NCI-H774 (cell line): ENCODE data around the gene KIF12.

ENCODE experiments used
- DNase-seq: peaks from one replicate; lab custom pipeline; 2025; lab: John Stamatoyannopoulos, UW

The KIF12 gene

GRCh38 chr9:114065304-114065703 lies 33.8 kb downstream of the KIF12 start:
- DNase-seq: no peak

GRCh38 chr9:114061830-114062474 lies 37.1 kb downstream of the KIF12 start:
- DNase-seq: no peak

GRCh38 chr9:114061292-114061691 lies 37.8 kb downstream of the KIF12 start:
- no peak for DNase-seq

- no peak for DNase-seq
These were observed 38.4 kb downstream of the KIF12 start for GRCh38 chr9:114060711-114061110.

GRCh38 chr9:114060070-114060469 lies 39.0 kb downstream of the KIF12 start:
- DNase-seq: no peak

- DNase-seq: no peak
These were observed 39.9 kb downstream of the KIF12 start for GRCh38 chr9:114059047-114059803.

- DNase-seq: no peak
These were observed 40.4 kb downstream of the KIF12 start for GRCh38 chr9:114058688-114059046.

- no peak for DNase-seq
These were observed 41.8 kb downstream of the KIF12 start for GRCh38 chr9:114057161-114057885.

- DNase-seq: no peak
These were observed 42.6 kb downstream of the KIF12 start for GRCh38 chr9:114056527-114056926.

GRCh38 chr9:114055894-114056293 lies 43.2 kb downstream of the KIF12 start:
- DNase-seq: no peak

GRCh38 chr9:114055061-114055460 lies 44.0 kb downstream of the KIF12 start:
- no peak for DNase-seq

- no peak for DNase-seq
These were observed 44.9 kb downstream of the KIF12 start for GRCh38 chr9:114054191-114054690.

GRCh38 chr9:114053246-114054005 lies 45.7 kb downstream of the KIF12 start:
- DNase-seq: no peak

GRCh38 chr9:114051706-114052105 lies 47.4 kb downstream of the KIF12 start:
- DNase-seq: no peak

- DNase-seq: no peak
These were observed 47.8 kb downstream of the KIF12 start for GRCh38 chr9:114051281-114051680.

GRCh38 chr9:114050646-114051045 lies 48.4 kb downstream of the KIF12 start:
- DNase-seq: no peak

- no peak for DNase-seq
These were observed 48.9 kb downstream of the KIF12 start for GRCh38 chr9:114050226-114050568.

GRCh38 chr9:114049441-114050225 lies 49.5 kb downstream of the KIF12 start:
- DNase-seq: no peak

- no peak for DNase-seq
These were observed 50.3 kb downstream of the KIF12 start for GRCh38 chr9:114048533-114049415.

GRCh38 chr9:114047717-114048116 lies 51.4 kb downstream of the KIF12 start:
- DNase-seq: no peak
